HG03135 (cell line): Measurements from ENCODE around the gene EPHA3.

Experiments
- ATAC-seq: cut with Tn5 transposase; IDR thresholded peaks from one replicate; pipeline ENCODE4 v1.9.1; 2021; ENCODE audit warnings: mild to moderate bottlenecking, moderate library complexity; ENCODE audit not compliant: unreplicated experiment

EPHA3 gene

DNA sequence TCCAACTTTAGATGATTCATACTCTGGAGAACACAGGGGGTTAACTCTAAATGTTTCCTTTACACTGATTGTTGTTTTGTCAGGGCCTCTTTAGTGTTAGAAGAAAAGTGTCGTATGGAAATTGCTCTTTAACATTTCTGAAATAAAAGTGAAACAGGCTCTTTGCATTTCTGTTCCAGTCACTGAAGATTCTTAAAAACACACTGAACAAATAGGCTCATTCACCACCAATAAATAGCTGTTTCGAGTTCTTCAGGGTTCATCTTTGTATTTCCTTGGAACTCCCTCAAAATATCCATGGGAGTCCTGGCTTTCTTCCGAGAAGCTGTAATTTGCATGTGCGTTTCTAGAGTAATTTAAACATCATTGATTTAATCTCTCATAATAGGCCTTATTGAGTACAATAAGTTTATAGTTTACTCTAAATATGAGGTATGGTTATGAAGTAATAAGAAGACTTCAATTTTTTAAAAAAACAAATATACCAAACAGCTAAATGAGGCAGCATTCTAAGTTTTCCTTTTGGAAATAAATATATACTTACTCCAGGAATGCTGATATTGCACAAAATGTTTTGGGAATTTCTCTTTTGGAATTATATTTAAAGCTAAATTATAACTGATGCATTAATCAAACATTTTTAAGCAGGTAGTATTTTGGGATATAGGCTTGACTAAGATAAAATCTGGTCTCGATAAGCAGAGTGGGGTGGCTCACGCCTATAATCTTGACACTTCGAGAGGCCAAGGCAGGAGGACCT, 327.4 kb downstream of the EPHA3 start:
- no peak for ATAC-seq

DNA sequence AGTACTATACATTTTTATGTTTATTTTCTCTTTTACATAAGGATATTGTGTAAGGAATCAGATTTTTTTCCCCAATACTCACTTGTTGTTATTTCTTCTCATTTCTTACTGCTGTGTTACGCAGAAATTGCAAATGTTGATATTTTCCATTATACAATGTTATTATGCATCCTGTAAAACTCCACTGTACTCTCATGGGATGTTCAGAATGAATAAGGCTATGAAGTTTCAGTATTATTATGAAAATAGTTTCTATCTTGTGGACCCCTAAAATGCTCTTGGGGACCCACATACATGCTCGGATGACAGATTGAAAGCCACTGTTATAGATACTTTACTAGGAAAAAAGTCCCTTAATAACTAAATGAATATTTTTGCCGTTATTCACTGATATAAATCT, 329.4 kb downstream of the EPHA3 start:
- ATAC-seq, result no peak

DNA sequence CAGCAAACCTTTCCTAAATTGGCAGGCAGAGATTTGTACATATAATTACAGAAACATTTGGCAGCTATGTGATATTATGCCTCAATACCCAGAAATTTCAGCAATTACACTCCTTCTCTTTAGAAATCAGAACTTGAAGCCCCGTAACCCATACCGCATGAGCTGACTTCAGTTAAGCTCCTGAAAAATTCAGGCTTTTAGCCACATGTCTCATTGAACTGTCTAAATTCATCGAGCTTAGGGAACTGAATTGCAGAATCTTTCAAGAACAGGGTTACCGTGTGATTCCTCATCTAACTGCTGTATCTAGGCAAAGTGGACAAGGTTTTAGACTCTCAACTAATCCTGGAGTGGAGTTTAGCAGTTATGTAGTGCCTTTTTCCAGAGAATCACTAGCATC, 333.0 kb downstream of the EPHA3 start:
- no peak for ATAC-seq

DNA sequence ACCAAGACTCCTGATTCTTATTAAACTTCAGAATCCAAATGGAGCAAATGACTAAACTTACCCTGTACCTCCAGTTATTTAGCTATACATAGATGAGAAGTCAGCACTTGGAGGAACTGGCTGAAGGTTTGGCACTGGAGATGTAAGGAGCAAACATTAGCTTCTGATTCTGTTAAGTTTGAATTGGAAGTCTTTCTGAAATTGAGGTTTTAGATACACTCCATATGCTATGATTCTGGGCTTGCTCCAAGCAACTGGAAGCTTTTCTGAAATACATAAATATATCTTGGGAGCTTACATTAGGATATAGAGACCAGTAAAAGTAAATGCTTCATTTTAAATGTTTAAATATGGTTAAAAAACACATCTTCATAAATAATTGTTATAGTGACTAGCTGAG, 333.7 kb downstream of the EPHA3 start:
- no peak for ATAC-seq

GRCh38 chr3:89446593-89446992, 339.2 kb downstream of the EPHA3 start:
- no peak for ATAC-seq

- ATAC-seq, result no peak
These were observed 339.8 kb downstream of the EPHA3 start for GRCh38 chr3:89447243-89447642.

GRCh38 chr3:89449086-89449485, 341.7 kb downstream of the EPHA3 start:
- ATAC-seq, result no peak

- no peak for ATAC-seq
These were observed 344.6 kb downstream of the EPHA3 start for GRCh38 chr3:89452066-89452465.

GRCh38 chr3:89455240-89455639, 347.8 kb downstream of the EPHA3 start:
- ATAC-seq, result no peak

DNA sequence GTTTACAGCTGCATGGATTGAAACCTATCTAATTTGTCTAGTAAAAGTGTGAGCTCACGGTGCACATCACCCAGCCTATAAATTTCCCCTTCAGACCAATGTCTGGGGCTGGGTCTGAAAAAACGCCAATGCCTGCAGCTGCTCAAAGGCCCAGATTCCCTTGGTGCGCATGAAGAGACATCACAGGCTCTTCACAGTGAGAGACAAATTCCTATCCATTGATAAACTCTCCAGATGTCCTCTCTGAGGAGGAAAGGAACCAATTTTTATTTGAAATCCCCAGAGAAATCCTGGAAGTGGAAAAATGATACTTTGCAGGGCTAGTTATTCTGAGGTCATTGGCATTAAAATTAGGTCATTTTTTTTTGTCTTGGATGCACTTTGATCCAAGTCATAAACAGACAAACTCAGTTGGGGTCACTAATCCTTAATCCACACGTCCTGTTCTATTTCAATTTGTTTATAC, 360.5 kb downstream of the EPHA3 start:
- ATAC-seq, result no peak

DNA sequence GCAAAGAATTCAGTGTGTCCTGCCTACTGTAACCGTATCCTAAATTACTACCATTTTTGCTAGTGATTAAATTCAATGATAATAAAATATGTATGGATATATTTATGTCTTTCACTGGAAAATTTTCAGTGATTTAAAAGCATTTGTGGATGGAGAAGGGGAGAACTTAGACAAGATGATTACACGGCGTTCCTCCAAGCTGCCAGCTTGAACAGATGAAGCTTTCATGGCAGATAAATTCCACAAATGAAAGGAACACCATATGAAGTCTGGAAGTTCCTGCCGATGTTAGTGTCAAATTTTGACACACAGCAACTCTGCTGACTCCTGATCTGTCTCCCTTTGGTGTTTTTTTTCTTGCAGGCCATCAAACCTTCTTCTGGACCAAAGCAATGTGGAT, 364.7 kb downstream of the EPHA3 start:
- ATAC-seq, result no peak

DNA sequence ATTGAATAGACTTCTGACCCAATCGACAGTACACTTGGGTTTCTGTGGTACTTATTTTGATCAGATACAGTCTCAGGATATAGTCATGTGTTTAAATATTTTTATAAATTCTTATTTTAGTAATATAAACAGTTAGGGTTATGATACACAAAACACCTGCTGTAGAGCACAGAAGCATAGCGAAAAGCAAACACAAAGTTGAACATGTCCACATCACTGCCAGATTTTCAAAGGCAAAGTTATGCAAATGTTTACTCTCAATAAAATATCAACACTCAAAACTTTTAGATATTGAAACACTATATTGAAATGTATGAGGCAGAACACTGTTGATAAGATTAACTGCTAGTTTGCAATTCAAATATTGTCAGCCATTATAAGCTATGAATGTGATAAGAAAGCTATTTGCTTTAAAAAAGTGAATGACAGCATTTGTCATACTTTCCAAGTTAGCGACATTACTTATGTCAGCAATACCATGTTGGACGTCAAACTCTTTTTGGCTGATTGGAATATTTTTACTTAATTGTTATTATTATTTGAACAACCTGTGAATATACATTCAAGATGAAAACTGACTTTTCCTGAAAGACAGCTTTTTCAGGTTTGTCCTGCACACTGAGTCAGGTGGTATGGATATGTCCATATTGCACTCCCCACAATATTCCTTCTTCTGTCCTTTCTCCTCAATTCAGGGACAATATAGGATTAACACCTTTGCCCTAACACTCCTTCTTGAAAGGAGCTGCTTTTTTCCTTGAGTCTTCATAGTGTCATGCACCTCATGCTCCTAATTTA, 367.1 kb downstream of the EPHA3 start:
- ATAC-seq, result no peak

DNA sequence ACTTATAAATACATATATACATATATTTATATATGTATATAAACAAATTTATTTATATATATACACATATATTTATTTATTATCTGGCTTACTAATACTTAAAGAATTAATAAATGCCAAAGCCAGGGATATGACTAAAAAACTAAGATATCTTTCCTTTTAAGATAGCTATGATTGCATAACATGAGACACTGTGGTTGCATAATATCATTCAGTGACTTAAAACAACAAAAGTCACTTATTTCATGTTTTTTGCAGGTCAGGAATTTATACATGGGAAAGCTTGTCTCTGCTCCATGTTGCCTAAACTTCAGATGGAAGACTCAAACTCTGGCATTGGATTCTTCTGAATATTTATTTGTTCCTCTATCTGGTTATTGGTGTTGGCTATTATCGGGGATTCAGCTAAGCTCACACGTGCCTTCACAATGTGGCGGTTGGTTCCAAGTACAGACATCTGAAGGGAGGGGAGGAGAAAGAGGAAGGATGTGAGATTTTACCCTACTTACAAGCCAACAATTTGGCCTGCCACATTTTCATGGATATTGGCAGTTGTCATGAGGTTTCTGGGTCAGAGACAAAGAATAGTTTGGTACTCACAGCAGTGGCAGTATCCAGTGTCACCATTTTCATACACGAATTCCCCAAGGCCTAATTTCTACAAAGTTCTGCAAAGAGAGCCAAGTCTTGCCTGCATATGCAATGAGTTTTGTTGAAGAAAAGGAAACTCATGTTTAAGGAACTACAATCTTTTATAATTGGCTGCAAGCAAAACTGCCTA, 381.6 kb downstream of the EPHA3 start:
- no peak for ATAC-seq

GRCh38 chr3:89490129-89490528, 382.7 kb downstream of the EPHA3 start:
- no peak for ATAC-seq

GRCh38 chr3:89494734-89495133, 387.3 kb downstream of the EPHA3 start:
- no peak for ATAC-seq

DNA sequence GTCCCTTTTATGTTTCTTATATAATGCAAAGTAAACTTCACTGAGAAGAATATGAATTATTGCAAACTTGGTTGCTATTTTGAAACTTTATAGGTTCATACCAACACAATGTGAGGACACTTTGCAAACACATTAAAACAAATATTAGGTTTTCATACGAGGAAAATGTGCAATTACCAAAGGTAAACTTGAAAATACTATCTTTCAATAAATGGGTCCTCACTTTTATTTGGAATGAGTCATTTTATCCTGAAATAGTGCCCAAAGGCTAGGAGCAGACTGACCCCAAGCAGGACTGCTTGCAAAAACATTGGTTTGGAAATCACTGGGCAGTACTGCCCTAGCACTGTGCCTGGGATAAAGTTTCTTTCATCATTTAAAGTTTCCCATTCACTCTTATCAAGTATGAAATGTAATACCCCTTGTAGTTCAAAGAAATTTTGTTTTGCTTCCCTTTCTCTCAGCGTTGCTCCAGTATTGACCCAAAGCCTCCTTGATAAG, 396.5 kb downstream of the EPHA3 start:
- ATAC-seq, result no peak

- no peak for ATAC-seq
These were observed 397.0 kb downstream of the EPHA3 start for GRCh38 chr3:89504432-89504831.

DNA sequence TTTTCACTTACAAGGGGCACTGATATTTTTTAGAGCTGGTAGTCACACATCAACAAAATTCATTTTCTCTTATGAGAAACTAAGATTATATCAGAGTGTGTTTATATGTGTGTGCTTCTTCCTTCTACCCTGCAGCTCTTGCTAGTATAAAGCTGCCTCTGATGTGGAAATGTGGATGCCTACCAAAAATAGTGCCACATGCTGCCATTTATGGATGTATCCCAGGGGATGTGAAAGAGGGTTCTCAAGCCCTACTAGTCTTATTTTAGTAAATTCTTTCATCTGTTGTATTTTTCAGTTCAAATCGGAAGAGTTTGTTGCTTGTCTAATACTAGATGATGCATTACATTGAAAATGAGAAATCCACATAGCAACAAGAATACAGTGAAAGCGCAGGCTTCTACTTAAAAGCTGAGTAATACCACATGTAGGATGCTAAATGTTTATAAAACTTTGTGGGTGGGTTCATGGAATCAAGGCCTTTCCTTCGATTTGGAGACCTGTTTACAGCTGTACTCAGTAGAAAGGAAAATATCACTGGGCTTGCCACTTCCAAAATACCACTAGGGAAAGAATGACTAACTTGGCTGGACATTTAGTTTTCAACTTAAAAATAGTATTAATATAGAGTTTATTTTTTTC, 399.2 kb downstream of the EPHA3 start:
- no peak for ATAC-seq

- no peak for ATAC-seq
These were observed 413.9 kb downstream of the EPHA3 start for GRCh38 chr3:89521328-89521727.

DNA sequence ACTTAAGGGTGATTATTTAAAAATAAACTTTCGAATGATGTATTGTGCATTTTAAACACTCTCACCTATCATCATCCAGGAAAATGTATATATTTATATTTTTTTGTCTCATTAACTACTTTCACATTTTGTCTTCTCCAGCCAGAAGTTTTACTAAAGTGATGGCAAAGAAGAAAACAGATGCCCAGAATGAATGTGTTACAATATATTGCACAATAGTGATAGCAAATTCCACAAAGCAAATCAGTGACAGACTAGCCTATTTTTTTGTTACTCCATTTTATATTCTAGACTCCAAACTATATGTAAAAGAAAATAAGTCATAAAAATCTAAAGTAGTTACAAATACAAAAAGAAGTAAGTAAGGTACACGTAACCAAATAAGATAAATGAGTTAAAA, 414.7 kb downstream of the EPHA3 start:
- no peak for ATAC-seq

- no peak for ATAC-seq
These were observed 418.2 kb downstream of the EPHA3 start for GRCh38 chr3:89525609-89526008.
